Kidney (tissue), 14 donors: ENCODE measurements around the gene KCNG2. TPM values are rescaled to one million over a fixed set of nuclear protein-coding genes. Genes with fewer than 3 reads are reported as not detected.

Experiments used
- DNase-seq, 5 donors: peaks; one replicate each; pipeline ENCODE4 v3.0.0-alpha.2; 2013 to 2020
- FAIRE-seq: peaks from 2 replicates; lab custom pipeline; 2012; peaks lifted over from hg19 to GRCh38; lab: Jason Lieb, UNC
- H3K27ac ChIP-seq, 2 donors: one replicate each; pipeline ENCODE4 v1.7.0; 2013; ENCODE audit warnings: low read depth in 2 of 2, low read length in 2 of 2, inconsistent platforms in 1 of 2
- H3K27me3 ChIP-seq: one replicate; pipeline ENCODE4 v1.7.1; 2013; ENCODE audit warnings: low read length, inconsistent platforms; ENCODE audit not compliant: control insufficient read depth, insufficient read depth
- H3K36me3 ChIP-seq, 3 donors: one replicate each; pipeline versions ENCODE4 v1.7.0 to v1.7.1; 2013; ENCODE audit warnings: low read length in 3 of 3, control low read depth in 1 of 3, inconsistent platforms in 1 of 3; ENCODE audit not compliant: insufficient read depth in 3 of 3, control insufficient read depth in 2 of 3
- H3K4me1 ChIP-seq, 3 donors: one replicate each; pipeline versions ENCODE4 v1.7.0 to v1.7.1; 2013; ENCODE audit warnings: low read length in 3 of 3, inconsistent platforms in 1 of 3, low read depth in 1 of 3; ENCODE audit not compliant: control insufficient read depth in 2 of 3, insufficient read depth in 2 of 3
- H3K4me3 ChIP-seq, 3 donors: one replicate each; pipeline versions ENCODE4 v1.7.0 to v1.8.1; 2013; ENCODE audit warnings: low read length in 3 of 3, control low read depth in 1 of 3, inconsistent platforms in 1 of 3
- H3K9ac ChIP-seq, 3 donors: one replicate each; pipeline versions ENCODE4 v1.7.0 to v1.7.1; 2013; ENCODE audit warnings: low read length in 3 of 3, control low read depth in 1 of 3, inconsistent platforms in 1 of 3
- H3K9me3 ChIP-seq, 3 donors: one replicate each; pipeline versions ENCODE4 v1.7.0 to v1.7.1; 2013; ENCODE audit warnings: low read length in 3 of 3, control low read depth in 1 of 3, inconsistent platforms in 1 of 3; ENCODE audit not compliant: control insufficient read depth in 2 of 3, insufficient read depth in 1 of 3
- intact Hi-C: fragments of 100-400 bp; cut with DNase I; formaldehyde crosslinking; loops from one replicate; pipeline ENCODE4 v1.11.1; 2022
- polyA plus RNA-seq: library from polyadenylated mRNA; stranded (reverse); fragments of 350-450 nt; fragmentation: Illumina TruSeq; extraction: RNeasy Lipid Tissue Mini Kit (QIAGEN cat#74804); gene quantifications from one replicate; pipeline ENCODE4 v1.2.3, GENCODE V29; 2014; ENCODE audit warnings: low read depth, low replicate concordance; ENCODE audit not compliant: insufficient read depth
- total RNA-seq: library from RNA; stranded (reverse); fragmentation: NEBNext Ultra II Directional; extraction: Animal tissue kit (Norgen Biotek cat#: 25700); gene quantifications from one replicate; pipeline ENCODE4 v1.2.1, GENCODE V29; 2021
- TF ChIP-seq, protein P1 (sequence below): IDR thresholded peaks from 3 replicates; pipeline ENCODE4 v1.5.1; 2012; ENCODE audit warnings: mild to moderate bottlenecking, moderate library complexity, borderline replicate concordance; ENCODE audit not compliant: insufficient read depth; ENCODE audit errors: extremely low read depth
- donor health status: control.
- donor health status: control.
- donor health status: control.
- donor health status: control.
- donor health status: control.
- donor health status: DM: yes; HTN: yes; CAD: no.
- donor health status: Normal renal cell carcinoma (clear cell type).

The KCNG2 gene
- total and polyA plus RNA-seq, 2 donors from 2014 or later: 0.76 TPM; not detected in 1

GRCh38 chr18:79926715-79927606 is 129.2 kb downstream of the KCNG2 start:
- peaks cover 0 to 13% (median 5%) of the 10 kb centered on the region in 3 donors for H3K9me3 ChIP-seq
- FAIRE-seq: no peak
- H3K27me3 ChIP-seq: no peaks in the 10 kb centered on the region
- TF ChIP-seq, protein P1, sequence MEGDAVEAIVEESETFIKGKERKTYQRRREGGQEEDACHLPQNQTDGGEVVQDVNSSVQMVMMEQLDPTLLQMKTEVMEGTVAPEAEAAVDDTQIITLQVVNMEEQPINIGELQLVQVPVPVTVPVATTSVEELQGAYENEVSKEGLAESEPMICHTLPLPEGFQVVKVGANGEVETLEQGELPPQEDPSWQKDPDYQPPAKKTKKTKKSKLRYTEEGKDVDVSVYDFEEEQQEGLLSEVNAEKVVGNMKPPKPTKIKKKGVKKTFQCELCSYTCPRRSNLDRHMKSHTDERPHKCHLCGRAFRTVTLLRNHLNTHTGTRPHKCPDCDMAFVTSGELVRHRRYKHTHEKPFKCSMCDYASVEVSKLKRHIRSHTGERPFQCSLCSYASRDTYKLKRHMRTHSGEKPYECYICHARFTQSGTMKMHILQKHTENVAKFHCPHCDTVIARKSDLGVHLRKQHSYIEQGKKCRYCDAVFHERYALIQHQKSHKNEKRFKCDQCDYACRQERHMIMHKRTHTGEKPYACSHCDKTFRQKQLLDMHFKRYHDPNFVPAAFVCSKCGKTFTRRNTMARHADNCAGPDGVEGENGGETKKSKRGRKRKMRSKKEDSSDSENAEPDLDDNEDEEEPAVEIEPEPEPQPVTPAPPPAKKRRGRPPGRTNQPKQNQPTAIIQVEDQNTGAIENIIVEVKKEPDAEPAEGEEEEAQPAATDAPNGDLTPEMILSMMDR: no peak
- H3K4me1 ChIP-seq: peaks cover 0 to 11% (median 9%) of the 10 kb centered on the region in 3 donors
- peak overlapping the region in 1 of 2 donors; percentile 7 for H3K27ac ChIP-seq
- no peak overlapping the region for H3K9ac ChIP-seq
- peak in 2 of 5 donors; percentile 33 to 63 for DNase-seq
- intact Hi-C loops: no loop called here
- no peak overlapping the region for H3K4me3 ChIP-seq
- peaks cover 3 to 17% (median 8%) of the 10 kb centered on the region in 3 donors for H3K36me3 ChIP-seq

- DNase-seq (peak in 3 of 5 donors; percentile 7 to 45 (median 36)), FAIRE-seq (no peak)
- Histone ChIP-seq H3K27me3 (no peaks in the 10 kb centered on the region), H3K27ac (peak overlapping the region in 1 of 2 donors; percentile 7), H3K36me3 (peaks cover 3 to 14% (median 8%) of the 10 kb centered on the region in 3 donors), H3K4me1 (peaks cover 0 to 11% (median 9%) of the 10 kb centered on the region in 3 donors), H3K9ac (no peak overlapping the region), H3K4me3 (no peak overlapping the region), H3K9me3 (peaks cover 0 to 15% (median 5%) of the 10 kb centered on the region in 3 donors)
- intact Hi-C loops: no loop called here
- TF ChIP-seq, protein P1: no peak
These were observed 130.1 kb downstream of the KCNG2 start for GRCh38 chr18:79927607-79928562.

GRCh38 chr18:79928563-79928960 is 130.8 kb downstream of the KCNG2 start:
- Histone ChIP-seq H3K4me3 (no peak overlapping the region), H3K4me1 (peaks cover 0 to 11% (median 7%) of the 10 kb centered on the region in 3 donors), H3K36me3 (peaks cover 3 to 19% (median 8%) of the 10 kb centered on the region in 3 donors), H3K27ac (no peak overlapping the region), H3K27me3 (no peaks in the 10 kb centered on the region), H3K9me3 (peaks cover 0 to 21% (median 8%) of the 10 kb centered on the region in 3 donors), H3K9ac (no peak overlapping the region)
- DNase-seq (peak in 2 of 5 donors; percentile 2 to 37), FAIRE-seq (no peak)
- intact Hi-C loops: no loop called here
- TF ChIP-seq, protein P1: no peak
